Hepatocyte (in vitro differentiated cells): ENCODE data around the gene DGKG.

Experiments used
- EZH2 ChIP-seq: fragments of 200-600 bp; sonication (generic); IDR thresholded peaks from 2 replicates; pipeline ENCODE4 v1.6.1; 2016; ENCODE audit warnings: antibody characterized with exemption, mild to moderate bottlenecking, borderline replicate concordance
- EZH2phosphoT487 ChIP-seq: fragments of 200-600 bp; sonication (generic); IDR thresholded peaks from one replicate; pipeline ENCODE4 v1.6.1; 2018; ENCODE audit warnings: antibody characterized with exemption, mild to moderate bottlenecking, low read depth, moderate library complexity; ENCODE audit not compliant: unreplicated experiment, severe bottlenecking

DNA sequence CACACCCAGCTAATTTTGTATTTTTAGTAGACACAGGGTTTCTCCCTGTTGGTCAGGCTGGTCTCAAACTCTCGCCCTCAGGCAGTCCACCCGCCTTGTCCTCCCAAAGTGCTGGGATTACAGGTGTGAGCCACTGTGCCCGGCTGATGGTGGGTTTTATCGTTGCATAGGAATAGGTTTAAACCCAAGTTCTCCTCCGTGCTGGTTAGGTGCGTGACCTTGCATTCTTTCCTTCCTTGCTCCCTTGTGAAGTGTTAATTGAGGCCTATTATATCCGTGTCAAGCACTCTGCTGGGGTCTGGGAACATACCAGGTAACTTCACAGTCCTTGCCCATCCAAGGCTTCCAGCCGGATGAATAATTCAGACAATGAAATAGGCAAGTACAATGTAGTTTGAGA lies 233.9 kb downstream of the DGKG start:
- TF ChIP-seq EZH2 (no peak), EZH2phosphoT487 (no peak)
